GM19397 (cell line): ENCODE results near the gene PRRX2.
"Not testable (repeated sequence)": the region's sequence is repeated elsewhere in the genome, so short reads cannot be mapped to it uniquely, and the experiment has no call there.

Source experiments
- ATAC-seq: cut with Tn5 transposase; IDR thresholded peaks from one replicate; pipeline ENCODE4 v1.9.1; 2021; ENCODE audit warnings: mild to moderate bottlenecking, moderate library complexity; ENCODE audit not compliant: unreplicated experiment

Gene PRRX2

DNA sequence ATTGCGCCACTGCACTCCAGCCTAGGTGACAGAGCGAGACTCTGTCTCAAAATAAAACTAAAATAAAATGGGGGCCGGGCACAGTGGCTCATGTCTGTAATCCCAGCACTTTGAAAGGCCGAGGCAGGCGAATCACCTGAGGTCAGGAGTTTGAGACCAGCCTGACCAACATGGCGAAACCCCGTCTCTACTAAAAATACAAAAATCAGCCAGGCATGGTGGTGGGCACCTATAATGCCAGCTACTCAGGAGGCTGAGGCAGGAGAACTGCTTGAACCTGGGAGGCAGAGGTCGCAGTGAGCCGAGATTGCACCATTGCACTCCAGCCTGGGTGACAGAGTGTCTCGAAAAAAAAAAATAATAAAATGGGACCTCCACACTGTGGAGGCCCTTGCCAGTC, 29.1 kb upstream of the PRRX2 start:
- not testable (repeated sequence) for ATAC-seq

DNA sequence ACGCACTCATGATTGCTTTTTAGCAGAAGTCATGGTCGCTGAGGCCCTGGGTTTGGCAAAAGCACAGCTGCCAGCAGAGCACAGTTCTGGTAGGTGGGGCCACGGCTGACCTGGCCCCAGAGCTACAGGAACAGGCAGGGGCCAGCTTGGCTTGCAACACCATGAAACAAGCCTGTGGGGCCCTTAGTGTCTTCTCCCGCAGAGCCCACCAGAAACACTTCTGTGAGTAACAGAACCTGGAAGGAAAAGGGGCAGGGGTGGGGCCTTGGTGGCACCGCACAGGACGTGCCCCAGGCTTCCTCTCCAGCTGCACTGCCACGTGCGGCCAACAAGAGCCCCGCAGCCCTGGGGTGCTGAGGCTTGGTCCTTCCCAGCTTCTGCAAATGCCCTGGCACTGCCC, 28.3 kb upstream of the PRRX2 start:
- no peak for ATAC-seq

DNA sequence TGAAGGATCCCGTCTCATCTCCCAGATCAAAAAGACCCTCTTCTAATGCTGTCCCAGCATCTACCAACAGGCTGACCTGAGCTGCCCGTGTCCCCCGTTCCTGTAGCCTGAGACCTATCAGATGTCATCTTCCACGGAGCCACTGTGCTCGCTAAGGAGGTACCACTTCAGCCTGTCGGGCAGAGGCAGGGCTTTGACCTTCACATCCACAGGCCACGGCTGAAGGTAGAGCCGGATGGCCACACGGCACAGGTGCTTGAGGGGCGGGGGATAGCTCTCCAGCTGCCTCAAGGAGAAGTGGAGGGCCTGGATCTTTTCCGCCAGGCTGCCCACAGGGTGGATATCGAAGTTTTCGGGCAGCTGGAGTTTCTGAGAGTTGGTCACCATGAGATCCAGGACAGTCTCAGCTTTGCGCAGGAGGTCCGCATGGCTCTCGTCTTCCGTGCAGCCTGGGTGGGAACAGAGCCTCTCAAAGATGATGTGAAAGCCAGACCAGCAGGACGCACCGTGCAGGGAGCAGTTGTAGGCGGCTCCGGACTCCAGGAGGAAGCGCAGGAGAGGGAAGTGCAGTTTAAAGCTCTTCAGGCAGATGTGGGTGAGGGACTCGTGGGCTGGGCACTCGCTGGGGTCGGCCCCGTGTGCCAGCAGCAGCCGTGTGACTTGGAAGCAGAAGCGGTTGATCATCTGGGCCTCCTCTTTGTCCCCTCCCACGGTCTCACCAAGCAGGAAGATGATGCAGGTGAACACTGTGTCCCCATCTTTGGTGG, 27.6 kb upstream of the PRRX2 start:
- no peak for ATAC-seq

DNA sequence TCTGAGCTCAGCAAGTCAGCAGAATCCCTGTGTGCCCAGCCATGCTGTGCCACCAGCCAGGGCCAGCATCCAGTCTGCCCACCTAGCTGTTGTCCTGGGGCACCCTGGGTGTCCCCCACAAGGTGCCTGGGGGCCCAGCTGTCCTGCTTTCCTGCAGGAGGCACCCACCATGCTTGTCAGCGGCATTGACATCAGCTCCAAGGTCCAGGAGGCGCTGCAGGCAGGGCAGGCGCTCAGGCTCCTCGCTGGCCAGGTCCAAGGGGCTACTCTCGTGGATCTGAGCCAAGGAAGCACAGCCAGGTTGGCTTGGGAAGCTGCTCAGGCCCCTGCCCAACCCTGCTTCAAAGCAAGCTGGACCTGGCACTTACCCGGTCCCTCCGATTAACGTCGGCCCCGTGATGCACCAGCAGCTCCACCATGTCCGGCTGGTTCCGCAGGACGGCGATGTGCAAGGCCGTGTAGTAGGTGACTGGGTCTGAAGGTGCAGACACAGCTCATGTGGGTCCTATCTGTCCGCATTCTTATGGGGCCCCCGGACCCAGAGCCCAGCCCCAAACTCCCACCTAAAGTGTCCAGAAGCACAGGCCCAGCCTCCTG, 26.3 kb upstream of the PRRX2 start:
- no peak for ATAC-seq

DNA sequence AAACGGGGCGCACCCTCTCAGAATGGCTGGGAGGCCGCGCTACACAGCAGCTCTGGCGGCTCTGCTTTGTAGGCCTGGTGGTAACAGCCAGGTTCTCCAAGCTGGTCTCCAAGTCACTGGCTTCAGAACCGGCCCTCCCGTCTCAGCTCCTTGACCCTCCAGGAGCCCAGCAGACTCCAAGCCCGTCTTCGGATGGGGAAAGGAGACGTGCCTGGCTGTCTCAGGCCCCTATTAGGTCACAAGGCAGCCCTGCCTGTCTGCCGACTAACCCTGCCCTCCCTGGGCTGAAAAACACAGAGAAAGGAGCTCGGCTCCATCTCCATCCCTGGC, 25.7 kb upstream of the PRRX2 start:
- no peak for ATAC-seq

DNA sequence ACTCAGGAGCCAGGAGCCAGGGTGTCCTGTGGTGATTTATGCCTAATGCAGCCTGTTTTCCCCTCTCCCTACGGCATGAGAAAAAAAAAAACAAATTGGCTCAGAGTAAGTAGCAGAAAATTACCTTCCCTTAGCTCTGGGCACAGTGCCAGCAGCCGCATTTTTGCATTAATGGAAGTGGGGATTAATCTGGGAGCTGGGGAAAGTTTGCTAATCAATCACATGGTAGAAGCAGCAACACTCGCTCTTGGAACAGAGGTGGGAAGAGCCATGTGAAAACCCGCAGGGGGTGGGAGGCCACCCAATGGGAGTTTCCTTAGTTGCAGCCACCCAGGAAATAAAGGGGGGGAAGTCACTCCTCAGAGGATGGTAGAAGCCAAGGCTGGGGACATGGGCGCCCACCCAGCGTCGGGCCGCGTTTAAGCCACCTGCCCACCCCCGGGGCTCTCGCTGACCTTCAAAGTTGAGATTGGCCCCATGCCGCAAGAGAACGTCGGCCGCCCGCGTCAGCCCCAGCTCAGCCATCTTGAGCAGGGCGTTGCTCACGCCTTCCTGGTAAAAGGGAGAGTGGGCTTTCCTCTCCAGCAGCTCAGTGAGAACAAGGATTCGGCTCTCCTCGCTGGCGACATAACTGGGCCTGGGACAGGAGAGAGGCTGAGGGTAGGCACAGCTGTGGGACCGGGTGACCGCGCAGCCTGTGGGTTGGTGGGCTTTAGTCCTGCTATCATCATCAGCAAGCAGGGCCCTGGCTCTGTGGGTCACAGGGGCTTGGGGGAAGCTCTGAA, 25.2 kb upstream of the PRRX2 start:
- no peak for ATAC-seq

DNA sequence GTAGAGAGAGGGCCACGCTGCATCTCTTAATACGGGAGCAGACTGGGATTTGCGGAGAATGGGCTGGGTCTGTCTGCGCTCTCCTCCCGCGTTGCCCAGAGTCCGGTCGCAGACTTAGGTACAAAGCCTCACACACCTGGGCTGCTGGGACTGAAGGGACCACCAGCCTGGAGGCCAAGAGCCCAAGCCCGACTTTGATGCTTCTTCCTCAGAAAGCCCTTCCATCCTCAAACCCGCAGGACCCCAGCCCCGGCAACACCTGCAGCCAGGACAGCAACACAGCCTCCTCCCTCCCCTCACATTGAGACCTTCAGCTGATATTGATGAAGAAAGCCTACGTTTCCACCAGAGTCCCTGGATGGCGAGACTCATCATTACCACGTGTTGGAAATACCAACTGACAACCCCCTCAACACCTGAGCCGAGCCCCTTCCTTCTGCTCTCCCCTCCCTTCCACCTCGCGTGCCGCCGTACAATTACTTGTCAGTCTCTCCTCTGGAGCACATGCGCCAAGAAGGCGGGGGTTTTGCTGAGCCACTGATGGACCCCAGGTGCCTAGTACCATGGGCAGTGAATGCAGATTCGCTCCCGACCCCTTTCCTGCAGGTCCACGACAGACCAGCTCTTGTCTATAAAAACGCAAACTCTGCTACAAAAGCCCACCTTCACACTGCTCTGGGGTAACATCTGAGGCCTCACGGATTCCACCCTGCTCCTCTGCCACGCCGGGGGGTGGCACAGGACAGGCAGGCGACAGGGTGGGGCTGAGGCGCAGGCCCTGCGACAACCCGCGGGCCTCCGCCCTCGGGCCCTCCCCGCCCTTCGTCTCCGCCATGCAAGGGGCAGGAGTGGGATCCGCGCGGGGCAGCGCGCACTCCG, 24.3 kb upstream of the PRRX2 start:
- peak; percentile 11 for ATAC-seq

DNA sequence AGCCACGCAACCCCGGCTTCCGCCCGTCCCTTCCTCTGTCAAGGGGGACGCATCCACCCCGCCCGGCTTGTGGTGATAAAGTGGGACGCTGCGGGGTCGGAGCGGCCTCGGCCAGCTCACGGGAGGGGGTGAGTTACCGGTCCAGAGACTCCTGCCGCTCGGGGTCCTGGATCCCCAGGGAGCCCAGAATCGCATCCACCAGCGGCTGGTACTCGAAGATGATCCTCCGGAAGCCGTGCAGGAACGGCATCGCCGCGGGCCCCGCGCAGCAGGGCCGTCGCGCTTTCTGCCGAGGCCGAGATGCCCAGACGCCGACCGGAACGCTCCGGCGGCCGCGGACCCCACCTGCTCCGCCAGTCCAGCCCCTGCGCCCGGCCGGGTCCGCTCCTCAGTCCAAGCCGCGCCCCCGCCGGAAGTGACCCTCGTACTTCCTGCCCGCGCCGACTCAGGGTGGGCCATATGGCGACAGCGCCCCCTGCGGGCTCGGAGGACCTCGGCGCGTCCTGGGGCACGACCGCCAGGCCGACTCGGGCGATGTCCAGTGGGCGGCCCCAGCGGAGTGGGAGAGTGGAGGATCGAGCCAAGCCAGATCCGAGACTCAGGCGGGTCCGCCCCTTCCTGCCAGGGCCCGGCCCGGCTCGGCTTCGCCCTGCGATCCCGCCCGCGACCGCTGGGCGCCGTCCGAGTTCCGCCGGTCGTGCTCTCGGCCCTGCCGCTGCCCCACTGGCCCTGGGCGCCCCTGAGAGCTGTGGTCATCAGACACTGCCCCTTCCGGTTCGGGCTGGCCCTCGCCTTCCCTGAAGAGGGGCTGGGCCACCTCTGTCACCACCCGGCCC, 23.5 kb upstream of the PRRX2 start, which contains the start of gene ASB6:
TSS of gene ASB6 (minus strand) at position 402 of the 836 bp plus-strand sequence. CDS start at position 250, 152 bp downstream.
- ATAC-seq = peak; percentile 89

DNA sequence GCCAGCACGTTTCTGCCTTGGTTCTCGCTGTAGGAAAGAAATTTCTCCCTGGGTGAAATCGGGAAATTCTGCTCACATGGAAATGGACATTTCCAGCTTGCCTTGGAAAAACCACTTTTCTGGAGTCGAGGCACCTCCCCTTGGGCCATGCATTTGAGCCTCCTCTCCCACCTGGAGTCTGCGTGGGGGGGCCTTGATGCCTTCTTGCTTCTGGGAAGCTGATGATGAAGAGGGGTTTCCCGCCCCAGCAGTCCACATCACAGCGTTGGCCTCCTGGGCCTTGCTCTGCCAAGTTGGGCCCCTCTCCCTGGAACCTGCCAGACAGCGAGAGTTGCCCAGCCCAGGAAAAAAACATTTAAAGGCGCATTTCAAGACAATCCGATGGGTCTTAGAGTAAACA, 21.7 kb upstream of the PRRX2 start:
- ATAC-seq = no peak

DNA sequence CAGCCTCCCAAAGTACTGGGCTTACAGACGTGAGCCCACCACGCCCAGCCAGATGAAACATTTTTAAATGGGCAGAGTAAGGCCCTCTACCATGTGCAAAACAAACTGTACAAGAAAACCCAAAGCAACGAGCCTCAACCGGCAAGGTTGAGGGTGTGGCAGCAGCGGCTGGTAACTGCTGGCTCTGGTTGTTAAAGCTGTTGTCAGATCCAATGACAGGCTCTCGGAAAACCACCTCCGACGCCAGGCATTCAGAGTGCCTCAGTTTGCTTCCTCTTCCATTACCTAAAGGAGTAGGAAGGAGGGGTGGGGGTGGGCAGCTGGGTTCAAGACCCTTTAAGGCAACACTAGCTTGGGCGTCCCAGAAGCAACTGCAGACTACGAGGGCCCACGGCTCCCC, 21.1 kb upstream of the PRRX2 start:
- no peak for ATAC-seq

DNA sequence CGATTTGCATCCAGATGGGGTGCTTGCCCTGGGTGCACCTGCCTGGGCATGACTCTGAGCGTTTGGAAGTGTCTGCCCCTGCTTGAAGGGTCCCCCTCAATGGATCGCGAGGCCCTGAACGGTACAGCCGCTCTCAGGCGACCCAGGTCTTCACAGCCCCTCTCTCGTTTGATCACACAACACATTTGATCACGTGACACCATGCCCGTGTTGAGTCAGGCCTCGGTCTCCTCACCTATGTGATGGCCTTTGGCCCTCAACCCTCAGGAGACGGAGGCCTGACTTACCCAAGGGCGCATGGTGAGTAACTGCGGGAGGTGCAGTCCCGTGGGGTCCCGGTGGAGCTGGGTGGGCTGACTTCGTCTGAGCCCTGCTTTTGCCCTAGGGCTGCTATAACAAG, 20.5 kb upstream of the PRRX2 start:
- ATAC-seq = no peak

DNA sequence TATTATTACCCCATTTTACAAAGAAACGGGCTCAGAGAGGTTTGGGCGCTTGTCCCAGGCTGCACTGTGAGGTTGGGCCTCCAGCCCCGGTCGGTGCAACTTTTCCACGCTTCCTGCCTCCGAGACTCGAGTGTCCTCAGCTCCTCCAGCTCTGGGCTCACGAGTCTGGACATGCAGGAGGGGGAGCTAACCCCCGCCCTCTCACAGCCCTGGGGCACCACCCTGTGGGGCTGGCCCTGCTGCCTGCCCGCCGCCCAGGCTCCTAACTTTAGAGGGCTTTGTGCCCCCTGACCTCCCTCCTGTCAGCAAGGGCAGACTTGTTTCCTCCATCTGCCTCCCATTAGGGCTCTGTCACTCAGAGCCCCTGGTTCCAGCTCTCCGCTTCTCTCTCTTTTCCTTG, 19.2 kb upstream of the PRRX2 start:
- ATAC-seq = no peak

DNA sequence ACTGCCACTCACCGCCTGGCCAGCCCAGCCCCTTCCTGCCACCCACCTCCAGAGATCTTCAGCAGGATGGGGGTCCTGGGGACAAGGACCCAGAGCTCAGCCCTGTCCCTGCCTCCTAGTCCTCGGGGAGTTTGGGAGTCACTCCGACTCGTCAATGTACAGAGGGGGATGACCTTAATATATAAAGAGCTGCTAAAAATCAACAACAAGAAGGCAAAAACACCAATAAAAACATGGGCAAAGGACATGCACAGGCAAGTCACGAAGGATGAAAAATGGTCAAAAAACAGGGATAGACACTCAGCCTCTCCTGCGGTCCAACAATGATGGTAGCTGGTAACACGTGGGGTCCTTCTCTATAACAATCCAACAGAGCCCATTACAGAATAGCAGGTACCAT, 18.8 kb upstream of the PRRX2 start:
- ATAC-seq = no peak

DNA sequence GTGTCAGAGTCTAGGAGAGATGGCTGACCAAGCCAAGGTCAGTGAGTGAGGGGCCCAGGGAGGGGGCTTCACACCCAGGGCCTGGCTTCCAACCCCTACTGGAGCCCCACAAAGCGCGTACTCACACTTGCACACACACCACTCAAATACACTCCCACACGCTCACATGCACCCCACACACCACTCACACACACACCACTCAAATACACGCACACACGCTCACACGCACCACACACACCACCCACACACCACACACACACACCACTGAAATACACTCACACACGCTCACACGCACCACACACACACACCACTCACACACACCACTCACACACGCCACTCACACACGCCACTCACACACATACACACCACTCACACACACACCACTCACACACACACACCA, 17.8 kb upstream of the PRRX2 start:
- ATAC-seq = no peak

DNA sequence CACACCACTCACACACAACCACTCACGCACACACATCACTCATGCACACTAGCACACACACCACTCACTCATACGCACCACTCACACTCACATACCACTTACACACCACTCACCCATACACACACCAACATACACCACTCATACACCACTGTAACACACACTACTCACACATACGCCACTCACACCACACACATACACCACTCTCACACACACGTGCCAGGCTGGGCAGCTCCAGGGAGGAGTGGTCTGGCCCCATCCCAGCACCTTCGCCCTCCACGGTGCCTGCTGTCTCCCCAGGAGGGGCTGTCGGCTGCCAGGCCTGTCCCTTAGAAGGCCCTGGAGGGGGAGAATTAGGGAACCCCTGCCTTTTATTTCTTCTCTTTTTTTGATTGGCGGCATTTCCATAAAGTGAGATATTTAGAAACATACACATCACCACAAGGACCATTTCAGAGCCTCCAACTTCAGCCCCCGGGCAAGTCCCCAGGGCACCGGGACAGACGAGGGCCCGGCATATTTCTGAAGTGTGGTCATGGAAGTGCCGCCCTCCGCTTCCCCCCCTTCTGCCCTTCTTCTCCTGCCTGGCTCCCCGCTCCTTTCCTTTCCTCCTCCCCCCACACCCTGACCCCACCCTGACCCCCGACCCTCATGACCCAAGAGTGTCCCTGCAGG, 17.2 kb upstream of the PRRX2 start:
- no peak for ATAC-seq

DNA sequence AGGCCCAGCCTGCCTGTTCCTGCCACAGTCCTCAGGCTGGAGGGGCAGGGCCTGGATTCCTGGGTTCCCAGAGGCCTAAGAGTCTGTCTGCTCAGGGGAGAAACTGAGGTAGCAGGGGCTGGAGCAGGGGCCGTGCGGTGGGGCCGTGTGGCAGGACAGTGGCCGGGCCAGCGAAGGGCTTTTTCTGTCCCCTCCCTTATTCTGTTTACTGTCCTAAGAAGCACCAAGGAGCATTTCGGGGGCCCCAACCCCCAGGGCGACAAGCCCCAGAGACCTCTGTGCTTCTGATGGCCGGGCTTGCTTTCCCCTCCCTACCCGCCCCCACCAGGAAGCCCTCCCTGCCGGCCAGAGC, 16.7 kb upstream of the PRRX2 start:
- no peak for ATAC-seq

DNA sequence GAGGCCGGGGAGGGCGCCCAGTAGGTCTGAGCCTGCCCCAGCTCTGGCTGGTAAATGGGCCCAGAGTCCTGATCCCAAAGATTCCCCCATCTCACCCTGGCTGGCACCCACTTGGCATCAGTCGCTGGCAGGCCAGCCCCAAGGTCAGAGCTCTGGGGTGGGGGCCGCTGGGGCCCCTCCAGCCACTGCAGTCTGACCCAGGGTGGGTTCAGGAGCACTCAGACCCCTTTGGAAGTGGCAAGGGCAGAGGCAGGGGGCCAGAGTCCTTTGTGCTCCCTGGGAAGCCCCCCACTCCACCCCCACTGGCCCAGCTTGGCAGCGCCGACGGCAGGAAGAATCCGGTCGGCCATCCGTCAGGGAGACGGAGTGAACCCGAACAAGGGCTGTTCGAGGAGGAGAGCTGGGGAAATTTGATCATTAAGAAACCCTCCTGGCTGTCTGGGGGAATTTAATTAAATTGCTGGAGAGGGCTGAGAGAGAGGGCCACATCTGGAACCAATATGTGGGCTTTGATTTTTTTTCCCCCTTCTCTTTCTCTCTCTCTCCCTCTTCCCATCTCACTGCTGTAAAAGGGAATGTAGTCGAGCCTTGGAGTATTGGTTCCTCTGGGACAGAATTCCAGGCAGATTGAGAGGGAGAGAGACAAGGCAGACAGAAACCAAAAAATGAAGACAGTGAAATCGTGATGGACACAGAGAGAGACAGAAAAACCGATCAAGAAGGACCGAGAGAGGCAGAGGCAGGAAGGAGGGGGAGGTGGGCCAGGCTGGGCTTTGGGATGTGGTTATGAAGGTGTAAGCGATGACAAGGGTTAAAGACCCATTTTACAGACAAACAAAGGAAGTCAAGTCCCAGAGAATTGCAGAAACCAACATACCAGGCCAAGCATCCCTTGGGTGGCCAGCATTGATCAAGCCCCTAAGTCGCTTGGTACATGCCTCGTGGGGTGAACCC, 15.4 kb upstream of the PRRX2 start:
- no peak for ATAC-seq

DNA sequence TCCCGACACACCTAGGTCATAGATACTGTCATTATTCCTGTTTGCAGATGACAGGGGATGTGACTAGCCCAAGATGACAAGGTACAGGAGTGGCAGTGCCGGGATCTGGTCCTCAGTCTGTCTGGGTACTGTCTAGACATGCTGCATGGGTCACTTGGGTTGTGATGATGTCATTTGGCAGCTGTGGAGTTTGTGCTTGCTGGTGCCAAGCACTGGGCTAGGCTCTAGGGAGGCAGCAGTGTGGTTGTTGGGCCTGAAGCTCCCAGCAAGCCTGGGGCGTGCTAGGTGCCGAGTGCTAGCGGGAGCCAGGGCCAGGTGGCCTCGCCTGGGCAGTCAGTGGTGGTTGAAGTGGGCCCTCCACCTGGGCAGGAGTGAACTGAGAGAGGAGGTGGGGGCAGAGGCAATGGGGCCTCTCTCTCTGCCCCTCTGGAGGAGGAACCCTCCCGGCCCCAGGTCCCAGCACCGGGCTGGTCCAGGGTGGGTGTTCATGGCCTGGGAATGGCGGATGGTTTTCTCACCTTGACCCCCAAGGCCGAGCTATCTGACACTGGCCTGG, 14.7 kb upstream of the PRRX2 start:
- ATAC-seq = no peak
